DMS153 treated with DMSO at 0.1 percent for 48 hours (cell line): Measurements from ENCODE around the gene ATP2B2.

Source experiments
- DNase-seq: peaks from one replicate; lab custom pipeline; 2025; ENCODE audit not compliant: unreplicated experiment; lab: John Stamatoyannopoulos, UW

ATP2B2 gene

GRCh38 chr3:10347648-10348403 lies 157.6 kb downstream of the ATP2B2 start:
- no peak for DNase-seq

GRCh38 chr3:10345911-10346310 lies 159.5 kb downstream of the ATP2B2 start:
- DNase-seq = no peak

GRCh38 chr3:10344944-10345575 lies 160.3 kb downstream of the ATP2B2 start:
- DNase-seq = no peak

- DNase-seq = no peak
Observed at GRCh38 chr3:10344147-10344943, 161.0 kb downstream of the ATP2B2 start.

GRCh38 chr3:10343526-10343925 lies 161.9 kb downstream of the ATP2B2 start:
- no peak for DNase-seq

GRCh38 chr3:10342781-10343180 lies 162.6 kb downstream of the ATP2B2 start:
- DNase-seq = no peak

- DNase-seq = no peak
Observed at GRCh38 chr3:10341901-10342398, 163.4 kb downstream of the ATP2B2 start.

GRCh38 chr3:10340476-10340875 lies 164.9 kb downstream of the ATP2B2 start:
- no peak for DNase-seq

- DNase-seq = no peak
Observed at GRCh38 chr3:10340046-10340445, 165.3 kb downstream of the ATP2B2 start.

- DNase-seq = no peak
Observed at GRCh38 chr3:10339376-10339955, 165.9 kb downstream of the ATP2B2 start.

GRCh38 chr3:10338591-10339353 lies 166.6 kb downstream of the ATP2B2 start:
- no peak for DNase-seq

- no peak for DNase-seq
Observed at GRCh38 chr3:10338164-10338470, 167.3 kb downstream of the ATP2B2 start.

- no peak for DNase-seq
Observed at GRCh38 chr3:10337323-10338163, 167.8 kb downstream of the ATP2B2 start.

GRCh38 chr3:10336761-10337160 lies 168.6 kb downstream of the ATP2B2 start:
- DNase-seq = no peak

GRCh38 chr3:10335871-10336622 lies 169.3 kb downstream of the ATP2B2 start:
- no peak for DNase-seq

- no peak for DNase-seq
Observed at GRCh38 chr3:10335190-10335738, 170.1 kb downstream of the ATP2B2 start.

- DNase-seq = no peak
Observed at GRCh38 chr3:10334459-10334858, 170.9 kb downstream of the ATP2B2 start.

GRCh38 chr3:10334042-10334441 lies 171.3 kb downstream of the ATP2B2 start:
- no peak for DNase-seq

- no peak for DNase-seq
Observed at GRCh38 chr3:10333349-10333650, 172.1 kb downstream of the ATP2B2 start.
